ENCODE results near the gene NFKBIL1. TPM values are rescaled to one million over a fixed set of nuclear protein-coding genes. Genes with fewer than 3 reads are reported as not detected.
"Not testable (repeated sequence)": the region's sequence is repeated elsewhere in the genome, so short reads cannot be mapped to it uniquely, and the experiment has no call there.

Gene NFKBIL1
- total RNA-seq, 2 experiments from 2014 or later: 15.4 to 17.6 TPM

- DNase-seq: no peak
- POLR2A ChIA-PET: interaction anchor here (0.8 to 16.0 kb wide), 19 partner anchors 7 to 967 kb away, joined by 3 to 481 read pairs (median 6); partner anchors contain the start of genes ATP6V1G2, BAG6, CLIC1 and DDX39B
- Mint-ChIP-seq H3K9me3 (no peaks in the 10 kb centered on the region), H3K27ac (peak overlapping the region; percentile 99), H3K27me3 (no peaks in the 10 kb centered on the region), H3K4me3 (peak overlapping the region; percentile 97), H3K4me1 (peaks cover 67% of the 10 kb centered on the region), H3K36me3 (peaks cover 48% of the 10 kb centered on the region)
- ATAC-seq (ENCODE audit: low read depth): no peak
These were observed 34.2 kb downstream of the NFKBIL1 start for GRCh38 chr6:31581434-31582229.

- DNase-seq: peak; percentile 67
- peaks cover 44% of the 10 kb centered on the region for H3K36me3 Mint-ChIP-seq
- H3K9me3 Mint-ChIP-seq: no peaks in the 10 kb centered on the region
- H3K27me3 Mint-ChIP-seq: no peaks in the 10 kb centered on the region
- H3K4me3 Mint-ChIP-seq: peak within 1 kb of the TSS; percentile 97
- H3K4me1 Mint-ChIP-seq: peaks cover 67% of the 10 kb centered on the region
- peak; percentile 28 for ATAC-seq (ENCODE audit: low read depth)
- POLR2A ChIA-PET: interaction anchor here (0.8 to 16.0 kb wide), 20 partner anchors 7 to 967 kb away, joined by 3 to 481 read pairs (median 6); partner anchors contain the start of genes ATP6V1G2, BAG6, CLIC1 and DDX39B
- H3K27ac Mint-ChIP-seq: peak within 1 kb of the TSS; percentile 99
These were observed 34.8 kb downstream of the NFKBIL1 start, which contains the start of gene LTB for GRCh38 chr6:31582230-31582643. Gene LTB, minus strand, starts transcription at chr6:31582424. Its CDS starts 7 bp downstream, at chr6:31582417.

- Mint-ChIP-seq H3K27me3 (no peaks in the 10 kb centered on the region), H3K36me3 (peaks cover 41% of the 10 kb centered on the region), H3K4me1 (peaks cover 65% of the 10 kb centered on the region), H3K27ac (peak overlapping the region; percentile 99), H3K4me3 (peak overlapping the region; percentile 95), H3K9me3 (no peaks in the 10 kb centered on the region)
- DNase-seq (no peak), ATAC-seq (ENCODE audit: low read depth) (peak; percentile 34)
- POLR2A ChIA-PET: interaction anchor here (1.0 to 16.0 kb wide), 8 partner anchors 5 to 44 kb away, joined by 3 to 481 read pairs (median 9); partner anchors contain the start of genes DDX39B, LST1, LTA and LTB
These were observed 38.1 kb downstream of the NFKBIL1 start for GRCh38 chr6:31585491-31585890.

GRCh38 chr6:31586008-31586407 lies 38.6 kb downstream of the NFKBIL1 start, which contains the start of gene LST1:
Gene LST1, plus strand, starts transcription at chr6:31586277. Its CDS starts 1,023 bp downstream, at chr6:31587300.
- Mint-ChIP-seq H3K4me1 (peaks cover 69% of the 10 kb centered on the region), H3K4me3 (peak within 1 kb of the TSS; percentile 95), H3K9me3 (no peaks in the 10 kb centered on the region), H3K36me3 (peaks cover 39% of the 10 kb centered on the region), H3K27me3 (no peaks in the 10 kb centered on the region), H3K27ac (peak within 1 kb of the TSS; percentile 99)
- POLR2A ChIA-PET: interaction anchor here (1.0 to 16.0 kb wide), 9 partner anchors 6 to 91 kb away, joined by 3 to 481 read pairs (median 5); partner anchors contain the start of genes DDX39B, LST1, LTB and NCR3
- peak; percentile 5 for ATAC-seq (ENCODE audit: low read depth)
- no peak for DNase-seq

GRCh38 chr6:31586599-31587281 lies 39.3 kb downstream of the NFKBIL1 start:
- peaks cover 35% of the 10 kb centered on the region for H3K36me3 Mint-ChIP-seq
- H3K27ac Mint-ChIP-seq: peak overlapping the region; percentile 99
- H3K4me3 Mint-ChIP-seq: peak overlapping the region; percentile 95
- ATAC-seq (ENCODE audit: low read depth) (peak; percentile 37), DNase-seq (peak; percentile 58)
- POLR2A ChIA-PET: interaction anchor here (0.9 to 16.0 kb wide), 8 partner anchors 6 to 92 kb away, joined by 3 to 481 read pairs (median 4); partner anchors contain the start of genes DDX39B, LST1, LTB and NCR3
- no peaks in the 10 kb centered on the region for H3K9me3 Mint-ChIP-seq
- H3K27me3 Mint-ChIP-seq: no peaks in the 10 kb centered on the region
- peaks cover 76% of the 10 kb centered on the region for H3K4me1 Mint-ChIP-seq

- H3K36me3 Mint-ChIP-seq: peaks cover 26% of the 10 kb centered on the region
- POLR2A ChIA-PET: interaction anchor here (0.9 to 16.0 kb wide), 6 partner anchors 4 to 150 kb away, joined by 3 to 481 read pairs (median 4); partner anchors contain the start of genes LST1, LTB, NCR3 and TNF
- DNase-seq (no peak), ATAC-seq (ENCODE audit: low read depth) (no peak)
- H3K9me3 Mint-ChIP-seq: no peaks in the 10 kb centered on the region
- H3K27me3 Mint-ChIP-seq: no peaks in the 10 kb centered on the region
- H3K4me1 Mint-ChIP-seq: peaks cover 80% of the 10 kb centered on the region
- H3K4me3 Mint-ChIP-seq: peak overlapping the region; percentile 95
- peak overlapping the region; percentile 99 for H3K27ac Mint-ChIP-seq
These were observed 40.7 kb downstream of the NFKBIL1 start for GRCh38 chr6:31587791-31588777.

GRCh38 chr6:31588871-31589650 lies 41.7 kb downstream of the NFKBIL1 start:
- peaks cover 26% of the 10 kb centered on the region for H3K36me3 Mint-ChIP-seq
- peak overlapping the region; percentile 50 for H3K4me3 Mint-ChIP-seq
- peak overlapping the region; percentile 77 for H3K27ac Mint-ChIP-seq
- POLR2A ChIA-PET: interaction anchor here (1.1 to 14.1 kb wide), 3 partner anchors 9 to 38 kb away, joined by 4 to 481 read pairs (median 5); partner anchors contain the start of genes LST1, LTB and TNF
- no peaks in the 10 kb centered on the region for H3K9me3 Mint-ChIP-seq
- no peak for ATAC-seq (ENCODE audit: low read depth)
- H3K27me3 Mint-ChIP-seq: no peaks in the 10 kb centered on the region
- no peak for DNase-seq
- H3K4me1 Mint-ChIP-seq: peaks cover 77% of the 10 kb centered on the region

- Mint-ChIP-seq H3K4me3 (peak overlapping the region; percentile 30), H3K27ac (peak overlapping the region; percentile 9), H3K4me1 (peaks cover 69% of the 10 kb centered on the region), H3K36me3 (peaks cover 26% of the 10 kb centered on the region)
- H3K27me3 Mint-ChIP-seq; ATAC-seq (ENCODE audit: low read depth); DNase-seq; H3K9me3 Mint-ChIP-seq: not testable (repeated sequence)
- POLR2A ChIA-PET: interaction anchor here (14.1 kb wide), 1 partner anchor 10 kb away, joined by 481 read pairs; the partner anchor contains the start of genes LST1, LTB and TNF
These were observed 43.3 kb downstream of the NFKBIL1 start for GRCh38 chr6:31590691-31591090.

GRCh38 chr6:31592396-31592771 lies 45.0 kb downstream of the NFKBIL1 start:
- Mint-ChIP-seq H3K36me3 (peaks cover 23% of the 10 kb centered on the region), H3K27ac (peak overlapping the region; percentile 89), H3K4me3 (peak overlapping the region; percentile 81), H3K27me3 (no peaks in the 10 kb centered on the region), H3K9me3 (no peaks in the 10 kb centered on the region), H3K4me1 (peaks cover 62% of the 10 kb centered on the region)
- DNase-seq (no peak), ATAC-seq (ENCODE audit: low read depth) (peak; percentile 27)
- POLR2A ChIA-PET: interaction anchor here (0.7 to 14.1 kb wide), 15 partner anchors 12 to 235 kb away, joined by 3 to 481 read pairs (median 5); partner anchors contain the start of genes ATP6V1G2, BAG6, DDX39B and HSPA1B

GRCh38 chr6:31597006-31597405 lies 49.6 kb downstream of the NFKBIL1 start:
- POLR2A ChIA-PET: interaction anchor here (0.6 to 14.1 kb wide), 8 partner anchors 17 to 102 kb away, joined by 3 to 481 read pairs (median 5); partner anchors contain the start of genes ATP6V1G2, DDX39B, LST1 and LTB
- Mint-ChIP-seq H3K4me3 (no peak overlapping the region), H3K27ac (no peak overlapping the region), H3K9me3 (no peaks in the 10 kb centered on the region), H3K27me3 (no peaks in the 10 kb centered on the region), H3K36me3 (no peaks in the 10 kb centered on the region), H3K4me1 (peaks cover 49% of the 10 kb centered on the region)
- no peak for DNase-seq
- ATAC-seq (ENCODE audit: low read depth): peak; percentile 50

- H3K4me3 Mint-ChIP-seq: no peak overlapping the region
- no peaks in the 10 kb centered on the region for H3K36me3 Mint-ChIP-seq
- POLR2A ChIA-PET: interaction anchor here (1.0 kb wide), 1 partner anchor 15 kb away, joined by 3 read pairs; the partner anchor contains the start of gene NCR3
- H3K27ac Mint-ChIP-seq: no peak overlapping the region
- ATAC-seq (ENCODE audit: low read depth) (no peak), DNase-seq (no peak)
- no peaks in the 10 kb centered on the region for H3K27me3 Mint-ChIP-seq
- H3K9me3 Mint-ChIP-seq: no peaks in the 10 kb centered on the region
- peaks cover 4% of the 10 kb centered on the region for H3K4me1 Mint-ChIP-seq
These were observed 59.9 kb downstream of the NFKBIL1 start for GRCh38 chr6:31607317-31607716.
